Neutrophil (primary cell): ENCODE results near the gene DMAC2.

Source experiments
- H3K27ac ChIP-seq: fragments of 200-600 bp; sonication (generic); 2 replicates; pipeline ENCODE4 v1.5.1; 2016; ENCODE audit warnings: mild to moderate bottlenecking, moderate library complexity
- H3K27me3 ChIP-seq: fragments of 200-600 bp; sonication (generic); 2 replicates; pipeline ENCODE4 v1.6.0; 2016; ENCODE audit warnings: mild to moderate bottlenecking
- H3K36me3 ChIP-seq: fragments of 200-600 bp; sonication (generic); 2 replicates; pipeline ENCODE4 v1.5.1; 2017
- H3K4me1 ChIP-seq, 2 experiments: fragments of 200-600 bp in 1 of 2; sonication (generic) in 1 of 2; 1 replicate in 1 of 2; 2 replicates in 1 of 2; pipeline versions ENCODE4 v1.5.1 to v1.6.1; 2013 to 2016; ENCODE audit warnings: low read depth in 1 of 2, low read length in 1 of 2, mild to moderate bottlenecking in 1 of 2, moderate library complexity in 1 of 2; ENCODE audit not compliant: control insufficient read depth in 1 of 2, insufficient read depth in 1 of 2
- H3K4me3 ChIP-seq, 2 experiments: fragments of 200-600 bp in 1 of 2; sonication (generic) in 1 of 2; 1 replicate in 1 of 2; 2 replicates in 1 of 2; pipeline ENCODE4 v1.5.1; 2013 to 2016; ENCODE audit warnings: low read depth in 1 of 2, low read length in 1 of 2, mild to moderate bottlenecking in 1 of 2, moderate library complexity in 1 of 2
- H3K9me3 ChIP-seq: fragments of 200-600 bp; sonication (generic); 2 replicates; pipeline ENCODE4 v1.5.1; 2016
- TF ChIP-seq, protein P1 (sequence below): fragments of 200-600 bp; sonication (generic); IDR thresholded peaks from 2 replicates; pipeline ENCODE4 v1.5.1; 2016; ENCODE audit warnings: antibody characterized with exemption

The DMAC2 gene

DNA sequence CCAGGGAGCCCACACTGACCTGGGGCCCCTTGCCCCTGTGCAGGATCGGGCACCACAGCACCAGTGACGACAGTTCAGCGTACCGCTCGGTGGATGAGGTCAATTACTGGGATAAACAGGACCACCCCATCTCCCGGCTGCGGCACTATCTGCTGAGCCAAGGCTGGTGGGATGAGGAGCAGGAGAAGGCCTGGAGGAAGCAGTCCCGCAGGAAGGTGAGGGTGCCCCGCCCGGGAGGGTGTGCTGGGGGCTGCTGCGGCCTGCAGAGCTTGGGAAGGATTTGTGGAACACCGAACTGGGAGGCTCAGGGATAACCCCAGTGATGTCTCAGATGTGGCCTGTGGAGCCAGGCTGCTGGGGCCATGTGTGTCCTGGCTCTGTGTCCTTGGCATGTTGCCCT lies 16.8 kb downstream of the DMAC2 start:
- Histone ChIP-seq H3K4me3 (no peak overlapping the region), H3K27ac (peak overlapping the region; percentile 96), H3K9me3 (no peaks in the 10 kb centered on the region), H3K4me1 (peaks cover 91 to 98% of the 10 kb centered on the region in 2 experiments), H3K27me3 (no peaks in the 10 kb centered on the region), H3K36me3 (peaks cover 51% of the 10 kb centered on the region)
- TF ChIP-seq, protein P1, sequence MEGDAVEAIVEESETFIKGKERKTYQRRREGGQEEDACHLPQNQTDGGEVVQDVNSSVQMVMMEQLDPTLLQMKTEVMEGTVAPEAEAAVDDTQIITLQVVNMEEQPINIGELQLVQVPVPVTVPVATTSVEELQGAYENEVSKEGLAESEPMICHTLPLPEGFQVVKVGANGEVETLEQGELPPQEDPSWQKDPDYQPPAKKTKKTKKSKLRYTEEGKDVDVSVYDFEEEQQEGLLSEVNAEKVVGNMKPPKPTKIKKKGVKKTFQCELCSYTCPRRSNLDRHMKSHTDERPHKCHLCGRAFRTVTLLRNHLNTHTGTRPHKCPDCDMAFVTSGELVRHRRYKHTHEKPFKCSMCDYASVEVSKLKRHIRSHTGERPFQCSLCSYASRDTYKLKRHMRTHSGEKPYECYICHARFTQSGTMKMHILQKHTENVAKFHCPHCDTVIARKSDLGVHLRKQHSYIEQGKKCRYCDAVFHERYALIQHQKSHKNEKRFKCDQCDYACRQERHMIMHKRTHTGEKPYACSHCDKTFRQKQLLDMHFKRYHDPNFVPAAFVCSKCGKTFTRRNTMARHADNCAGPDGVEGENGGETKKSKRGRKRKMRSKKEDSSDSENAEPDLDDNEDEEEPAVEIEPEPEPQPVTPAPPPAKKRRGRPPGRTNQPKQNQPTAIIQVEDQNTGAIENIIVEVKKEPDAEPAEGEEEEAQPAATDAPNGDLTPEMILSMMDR = no peak

GRCh38 chr19:41422456-41422855 lies 17.3 kb downstream of the DMAC2 start:
- H3K4me1 ChIP-seq = peaks cover 94 to 98% of the 10 kb centered on the region in 2 experiments
- H3K36me3 ChIP-seq = peaks cover 51% of the 10 kb centered on the region
- H3K27ac ChIP-seq = peak overlapping the region; percentile 96
- peak overlapping the region in 1 of 2 experiments; percentile 7 for H3K4me3 ChIP-seq
- no peaks in the 10 kb centered on the region for H3K27me3 ChIP-seq
- no peaks in the 10 kb centered on the region for H3K9me3 ChIP-seq
- TF ChIP-seq, protein P1 = no peak

DNA sequence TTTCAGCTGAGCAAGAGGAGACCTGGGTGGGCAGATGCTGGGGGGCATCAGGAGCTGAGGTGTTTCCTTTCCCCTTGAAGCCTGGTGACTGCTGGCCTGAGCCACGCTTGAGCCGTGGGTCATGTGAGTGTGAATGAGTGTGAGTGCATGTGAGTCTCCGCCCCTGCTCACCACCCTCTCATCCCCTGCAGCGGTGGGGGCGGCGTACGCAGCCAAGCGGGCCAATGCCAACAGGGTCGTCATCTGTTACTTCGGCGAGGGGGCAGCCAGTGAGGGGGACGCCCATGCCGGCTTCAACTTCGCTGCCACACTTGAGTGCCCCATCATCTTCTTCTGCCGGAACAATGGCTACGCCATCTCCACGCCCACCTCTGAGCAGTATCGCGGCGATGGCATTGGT lies 17.7 kb downstream of the DMAC2 start:
- H3K4me1 ChIP-seq = peaks cover 96 to 100% of the 10 kb centered on the region in 2 experiments
- TF ChIP-seq, protein P1 = no peak

DNA sequence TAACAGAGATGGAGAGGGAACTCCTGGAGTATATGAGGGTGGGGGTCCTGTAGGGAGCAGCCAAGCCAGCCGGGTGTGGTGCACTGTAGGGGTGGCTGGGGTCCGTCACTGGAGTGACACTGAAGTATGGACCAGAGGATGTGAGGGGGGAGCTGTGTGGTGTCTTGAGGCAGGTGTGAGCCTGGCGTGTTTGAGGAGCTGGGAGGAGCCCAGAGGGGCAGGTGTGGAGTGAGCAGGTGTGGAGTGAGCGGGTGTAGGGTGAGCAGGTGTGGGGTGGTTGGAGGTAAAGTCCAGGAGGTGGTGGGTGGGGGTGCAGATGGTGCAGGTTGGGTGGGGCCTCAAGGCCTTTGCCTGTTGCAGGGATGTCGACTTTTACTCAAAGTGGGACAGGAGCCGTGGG lies 18.4 kb downstream of the DMAC2 start:
- Histone ChIP-seq H3K27ac (peak overlapping the region; percentile 96), H3K9me3 (no peaks in the 10 kb centered on the region), H3K4me1 (peaks cover 100% of the 10 kb centered on the region in 2 experiments), H3K27me3 (no peaks in the 10 kb centered on the region), H3K4me3 (peak overlapping the region; percentile 40 to 60), H3K36me3 (peaks cover 49% of the 10 kb centered on the region)
- TF ChIP-seq, protein P1 = no peak

More for the DNA sequence above, 17.7 kb downstream of the DMAC2 start:
- H3K4me3 ChIP-seq = peak overlapping the region in 1 of 2 experiments; percentile 7
- peak overlapping the region; percentile 96 for H3K27ac ChIP-seq
- H3K36me3 ChIP-seq = peaks cover 51% of the 10 kb centered on the region
- H3K9me3 ChIP-seq = no peaks in the 10 kb centered on the region
- no peaks in the 10 kb centered on the region for H3K27me3 ChIP-seq

- Histone ChIP-seq H3K9me3 (no peaks in the 10 kb centered on the region), H3K36me3 (peaks cover 39% of the 10 kb centered on the region), H3K4me3 (peak overlapping the region; percentile 40 to 60), H3K27ac (peak overlapping the region; percentile 96), H3K27me3 (no peaks in the 10 kb centered on the region), H3K4me1 (peaks cover 100% of the 10 kb centered on the region in 2 experiments)
- TF ChIP-seq, protein P1 = no peak
These were observed 19.4 kb downstream of the DMAC2 start for GRCh38 chr19:41420101-41420880.
